K562 (cell line): ENCODE results near the gene SGO1. TPM values are rescaled to one million over a fixed set of nuclear protein-coding genes. Genes with fewer than 3 reads are reported as not detected.
A peak's percentile ranks its signal among the peaks of the same experiment; 100 is the strongest.

Experiments used
- E2F4 ChIP-seq: sonication (generic); formaldehyde crosslinking; IDR thresholded peaks from 2 replicates; pipeline ENCODE4 v1.8.0; 2022; ENCODE audit warnings: mild to moderate bottlenecking, low read depth, missing genetic modification reagents
- ELK3 ChIP-seq: fragments of 450-650 bp; formaldehyde crosslinking; IDR thresholded peaks from 2 replicates; pipeline ENCODE4 v1.4.0; 2020; ENCODE audit warnings: mild to moderate bottlenecking
- EWSR1 ChIP-seq: fragments of 450-650 bp; IDR thresholded peaks from 2 replicates; pipeline ENCODE4 v1.6.1; 2018; ENCODE audit warnings: borderline replicate concordance, mild to moderate bottlenecking, low read depth, moderate library complexity; ENCODE audit not compliant: partially characterized antibody
- HEY1 ChIP-seq: fragments of 250-450 bp; sonication (Bioruptor Pico); IDR thresholded peaks from 2 replicates; pipeline ENCODE4 v1.5.0; 2020; ENCODE audit warnings: mild to moderate bottlenecking, moderate library complexity, borderline replicate concordance
- HIVEP1 ChIP-seq: fragments of 250-450 bp; sonication (Bioruptor Pico); IDR thresholded peaks from 2 replicates; pipeline ENCODE4 v1.4.0; 2020; ENCODE audit warnings: mild to moderate bottlenecking
- MAZ ChIP-seq, 2 experiments: fragments of 450-650 bp in 1 of 2; sonication (generic) in 1 of 2; formaldehyde crosslinking; IDR thresholded peaks in 1 of 2; conservative IDR thresholded peaks in 1 of 2; 2 replicates each; pipeline versions ENCODE4 v1.4.0 to v1.5.0; 2020; ENCODE audit warnings: mild to moderate bottlenecking in 1 of 2, missing genetic modification reagents in 1 of 2
- MTA3 ChIP-seq: fragments of 450-650 bp; formaldehyde crosslinking; IDR thresholded peaks from 2 replicates; pipeline ENCODE4 v1.6.1; 2017; ENCODE audit warnings: mild to moderate bottlenecking, borderline replicate concordance
- MXD1 ChIP-seq: fragments of 250-450 bp; sonication (Bioruptor Pico); IDR thresholded peaks from 2 replicates; pipeline ENCODE4 v1.8.0; 2021; ENCODE audit warnings: borderline replicate concordance, mild to moderate bottlenecking, moderate library complexity; ENCODE audit not compliant: poor library complexity, severe bottlenecking
- SETDB1 ChIP-seq: IDR thresholded peaks from one replicate; pipeline ENCODE4 v1.6.1; 2012; ENCODE audit warnings: low read length, control low read depth, inconsistent platforms
- STAT5B ChIP-seq: fragments of 250-450 bp; sonication (Bioruptor Pico); IDR thresholded peaks from 2 replicates; pipeline ENCODE4 v1.8.0; 2021; ENCODE audit warnings: mild to moderate bottlenecking, inconsistent platforms
- TAF7 ChIP-seq: fragments of 450-650 bp; IDR thresholded peaks from 2 replicates; pipeline ENCODE4 v1.6.1; 2016; ENCODE audit warnings: missing genetic modification characterization, missing compliant biosample characterization
- TCF15 ChIP-seq: fragments of 250-450 bp; sonication (Bioruptor Pico); IDR thresholded peaks from 2 replicates; pipeline ENCODE4 v1.8.0; 2022; ENCODE audit warnings: moderate library complexity, mild to moderate bottlenecking, inconsistent platforms
- TCF3 ChIP-seq: sonication (generic); formaldehyde crosslinking; IDR thresholded peaks from 2 replicates; pipeline ENCODE4 v1.4.0; 2020; ENCODE audit warnings: mild to moderate bottlenecking, missing genetic modification reagents
- TEAD2 ChIP-seq: fragments of 450-650 bp; IDR thresholded peaks from 2 replicates; pipeline ENCODE4 v1.6.1; 2016; ENCODE audit warnings: missing genetic modification characterization, control low read depth, missing compliant biosample characterization
- polyA plus RNA-seq, 8 experiments: library from polyadenylated mRNA; depleted of rRNA in 4 of 8; stranded (reverse) in 5 of 8; unstranded in 3 of 8; fragments of >200 nt; fragmentation: Nextera tagmentation in 2 of 8; fragmentation: Illumina TruSeq in 1 of 8; extraction: Ambion mirVana in 2 of 8; extraction: Trizol in 1 of 8; gene quantifications; 2 replicates each; pipeline versions ENCODE4 v1.2.1 to v1.2.3, GENCODE V29; 2011 to 2014; ENCODE audit warnings: inconsistent platforms in 1 of 8, missing spikeins in 1 of 8
- total RNA-seq, 7 experiments: library from RNA; depleted of rRNA in 6 of 7; stranded (reverse); fragments of >200 nt in 6 of 7; fragmentation: Illumina TruSeq in 2 of 7; extraction: Trizol in 2 of 7; gene quantifications; 2 replicates each; pipeline versions ENCODE4 v1.2.1 to v1.2.3, GENCODE V29; 2011 to 2021; ENCODE audit warnings: low replicate concordance in 1 of 7
- TF ChIP-seq, protein P1 (sequence below): fragments of 450-650 bp; IDR thresholded peaks from 2 replicates; pipeline ENCODE4 v1.6.1; 2017; ENCODE audit warnings: antibody characterized with exemption, mild to moderate bottlenecking
- TF ChIP-seq, protein P2 (sequence below): sonication (generic); IDR thresholded peaks from 2 replicates; pipeline ENCODE4 v1.6.1; 2016

Gene SGO1
- total and polyA plus RNA-seq, 9 of the 15 experiments (the other 6 are each of a cell fraction or from before 2014, with no cell fraction given), result 13.7 to 57.3 (median 28.2) TPM

DNA sequence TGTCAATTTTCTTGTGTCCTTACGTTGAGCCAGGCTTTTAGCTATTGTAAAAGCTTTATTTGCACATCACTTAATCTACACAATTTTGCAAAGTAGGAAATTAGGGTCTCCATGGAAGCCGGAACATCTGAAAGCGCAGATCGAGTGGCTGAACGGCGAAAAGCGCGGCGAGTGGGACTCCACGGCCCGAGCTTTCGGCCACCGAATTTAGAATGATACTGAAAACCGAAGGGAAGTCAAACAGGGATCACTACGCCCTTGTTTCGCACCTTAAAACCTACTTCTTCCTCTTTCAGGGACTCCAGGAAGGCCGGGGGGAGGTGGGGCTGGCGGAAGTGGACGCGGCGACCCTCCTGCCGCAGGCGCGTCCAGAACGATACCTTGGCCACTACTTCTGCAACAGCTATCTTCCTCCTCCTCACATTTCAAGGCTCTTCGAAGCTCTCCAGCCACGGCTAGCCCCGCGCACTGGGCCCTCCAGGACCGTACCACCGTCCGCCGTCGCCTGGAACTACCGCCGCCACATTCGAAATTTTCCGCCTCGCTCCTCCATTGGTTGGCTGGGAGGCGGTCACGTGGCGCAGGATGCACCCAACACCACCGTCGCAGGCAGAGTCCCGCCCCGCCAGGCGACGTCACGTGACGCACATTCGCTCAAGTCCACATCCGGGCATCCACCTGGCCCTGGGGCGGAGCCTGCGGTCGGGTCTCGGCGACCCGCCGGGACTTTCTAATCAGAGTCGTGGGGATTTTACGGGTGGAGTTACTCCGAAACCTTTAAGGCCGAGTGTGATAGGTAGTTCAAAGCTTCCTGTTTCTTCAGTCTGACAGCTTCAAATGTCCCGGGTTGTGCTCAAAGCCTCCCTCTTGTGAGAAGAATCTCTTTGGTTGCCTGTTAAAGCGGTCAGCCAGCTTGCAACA is at the start of gene SGO1 (continued):
- TF ChIP-seq E2F4 (CRISPR knock-in tag) (peak; percentile 100), TCF15 (CRISPR knock-in tag) (0 out of 2 replicates have a peak, but pooled peaks have one; percentile 7), TAF7 (tag) (peak; percentile 85), EWSR1 (no peak), MAZ (CRISPR knock-in tag; conservative IDR thresholded peaks at IDR 0.05 in 1 of 2, IDR thresholded peaks at IDR 0.05 in 1 of 2) (peak; percentile 62 to 75; a peak in 1 of 4 replicates), HIVEP1 (CRISPR knock-in tag) (no peak), MXD1 (CRISPR knock-in tag) (no peak), STAT5B (CRISPR knock-in tag) (no peak), HEY1 (CRISPR knock-in tag) (0 out of 2 replicates have a peak, but pooled peaks have one; percentile 45), MTA3 (peak; percentile 82; the same call in 1 of the 2 replicates), TEAD2 (no peak), TCF3 (CRISPR knock-in tag) (peak; percentile 44), SETDB1 (peak; percentile 93), ELK3 (CRISPR knock-in tag) (no peak)
- TF ChIP-seq, protein P1, sequence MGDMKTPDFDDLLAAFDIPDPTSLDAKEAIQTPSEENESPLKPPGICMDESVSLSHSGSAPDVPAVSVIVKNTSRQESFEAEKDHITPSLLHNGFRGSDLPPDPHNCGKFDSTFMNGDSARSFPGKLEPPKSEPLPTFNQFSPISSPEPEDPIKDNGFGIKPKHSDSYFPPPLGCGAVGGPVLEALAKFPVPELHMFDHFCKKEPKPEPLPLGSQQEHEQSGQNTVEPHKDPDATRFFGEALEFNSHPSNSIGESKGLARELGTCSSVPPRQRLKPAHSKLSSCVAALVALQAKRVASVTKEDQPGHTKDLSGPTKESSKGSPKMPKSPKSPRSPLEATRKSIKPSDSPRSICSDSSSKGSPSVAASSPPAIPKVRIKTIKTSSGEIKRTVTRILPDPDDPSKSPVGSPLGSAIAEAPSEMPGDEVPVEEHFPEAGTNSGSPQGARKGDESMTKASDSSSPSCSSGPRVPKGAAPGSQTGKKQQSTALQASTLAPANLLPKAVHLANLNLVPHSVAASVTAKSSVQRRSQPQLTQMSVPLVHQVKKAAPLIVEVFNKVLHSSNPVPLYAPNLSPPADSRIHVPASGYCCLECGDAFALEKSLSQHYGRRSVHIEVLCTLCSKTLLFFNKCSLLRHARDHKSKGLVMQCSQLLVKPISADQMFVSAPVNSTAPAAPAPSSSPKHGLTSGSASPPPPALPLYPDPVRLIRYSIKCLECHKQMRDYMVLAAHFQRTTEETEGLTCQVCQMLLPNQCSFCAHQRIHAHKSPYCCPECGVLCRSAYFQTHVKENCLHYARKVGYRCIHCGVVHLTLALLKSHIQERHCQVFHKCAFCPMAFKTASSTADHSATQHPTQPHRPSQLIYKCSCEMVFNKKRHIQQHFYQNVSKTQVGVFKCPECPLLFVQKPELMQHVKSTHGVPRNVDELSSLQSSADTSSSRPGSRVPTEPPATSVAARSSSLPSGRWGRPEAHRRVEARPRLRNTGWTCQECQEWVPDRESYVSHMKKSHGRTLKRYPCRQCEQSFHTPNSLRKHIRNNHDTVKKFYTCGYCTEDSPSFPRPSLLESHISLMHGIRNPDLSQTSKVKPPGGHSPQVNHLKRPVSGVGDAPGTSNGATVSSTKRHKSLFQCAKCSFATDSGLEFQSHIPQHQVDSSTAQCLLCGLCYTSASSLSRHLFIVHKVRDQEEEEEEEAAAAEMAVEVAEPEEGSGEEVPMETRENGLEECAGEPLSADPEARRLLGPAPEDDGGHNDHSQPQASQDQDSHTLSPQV, result no peak
- TF ChIP-seq, protein P2, sequence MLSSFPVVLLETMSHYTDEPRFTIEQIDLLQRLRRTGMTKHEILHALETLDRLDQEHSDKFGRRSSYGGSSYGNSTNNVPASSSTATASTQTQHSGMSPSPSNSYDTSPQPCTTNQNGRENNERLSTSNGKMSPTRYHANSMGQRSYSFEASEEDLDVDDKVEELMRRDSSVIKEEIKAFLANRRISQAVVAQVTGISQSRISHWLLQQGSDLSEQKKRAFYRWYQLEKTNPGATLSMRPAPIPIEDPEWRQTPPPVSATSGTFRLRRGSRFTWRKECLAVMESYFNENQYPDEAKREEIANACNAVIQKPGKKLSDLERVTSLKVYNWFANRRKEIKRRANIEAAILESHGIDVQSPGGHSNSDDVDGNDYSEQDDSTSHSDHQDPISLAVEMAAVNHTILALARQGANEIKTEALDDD, result peak; percentile 52
